Activated CD4-positive, alpha-beta T cell treated with anti-CD3 and anti-CD28 coated beads, Interleukin-2, amount 10 ng/mL, durations not matched to agents 24 days and 14 days (primary cell): ENCODE results near the gene TIMM29. TPM values are rescaled to one million over a fixed set of nuclear protein-coding genes. Genes with fewer than 3 reads are reported as not detected.
"Not testable (repeated sequence)": the region's sequence is repeated elsewhere in the genome, so short reads cannot be mapped to it uniquely, and the experiment has no call there.

Source experiments
- DNase-seq: peaks from one replicate; pipeline ENCODE4 v3.0.0; 2022
- H3K27ac Mint-ChIP-seq: one replicate; pipeline ENCODE4 v1.8.0; 2022; ENCODE audit warnings: mild to moderate bottlenecking, mixed read lengths
- H3K27me3 Mint-ChIP-seq: one replicate; pipeline ENCODE4 v1.8.0; 2022; ENCODE audit warnings: mixed read lengths
- H3K36me3 Mint-ChIP-seq: one replicate; pipeline ENCODE4 v1.8.0; 2022; ENCODE audit warnings: low read depth, mild to moderate bottlenecking, mixed read lengths
- H3K4me1 Mint-ChIP-seq: one replicate; pipeline ENCODE4 v1.8.0; 2021; ENCODE audit warnings: mixed read lengths
- H3K4me3 Mint-ChIP-seq: one replicate; pipeline ENCODE4 v1.8.0; 2022; ENCODE audit warnings: mild to moderate bottlenecking, moderate library complexity, mixed read lengths
- H3K9me3 Mint-ChIP-seq: one replicate; pipeline ENCODE4 v1.8.0; 2021; ENCODE audit warnings: mixed read lengths
- intact Hi-C: fragments of 100-400 bp; cut with micrococcal nuclease; formaldehyde crosslinking; loops from one replicate; pipeline ENCODE4 v1.15.1; 2023
- total RNA-seq: library from RNA; stranded (reverse); gene quantifications from 2 replicates; pipeline ENCODE4 v1.2.3, GENCODE V29; 2022

The TIMM29 gene
- total RNA-seq, 1 donor from 2014 or later: 18.4 TPM

- H3K36me3 Mint-ChIP-seq, H3K27me3 Mint-ChIP-seq, H3K27ac Mint-ChIP-seq, DNase-seq, H3K4me1 Mint-ChIP-seq, H3K9me3 Mint-ChIP-seq, H3K4me3 Mint-ChIP-seq: not testable (repeated sequence)
- intact Hi-C loops: loop anchor here (2.0 kb wide), 1 partner anchor 21 kb away; no protein-coding TSS in a partner anchor
These were observed 13.0 kb downstream of the TIMM29 start for GRCh38 chr19:10941649-10942048.

GRCh38 chr19:10943412-10943811 lies 14.8 kb downstream of the TIMM29 start:
- DNase-seq, H3K36me3 Mint-ChIP-seq, H3K9me3 Mint-ChIP-seq, H3K27ac Mint-ChIP-seq, H3K4me3 Mint-ChIP-seq, H3K27me3 Mint-ChIP-seq, H3K4me1 Mint-ChIP-seq: not testable (repeated sequence)
- intact Hi-C loops: loop anchor here (2.0 kb wide), 1 partner anchor 19 kb away; no protein-coding TSS in a partner anchor

GRCh38 chr19:10945264-10945663 lies 16.7 kb downstream of the TIMM29 start:
- Mint-ChIP-seq H3K27me3 (no peaks in the 10 kb centered on the region), H3K9me3 (no peaks in the 10 kb centered on the region), H3K4me1 (no peaks in the 10 kb centered on the region), H3K4me3 (no peak overlapping the region), H3K27ac (no peak overlapping the region), H3K36me3 (no peaks in the 10 kb centered on the region)
- intact Hi-C loops: no loop called here
- no peak for DNase-seq

- Mint-ChIP-seq H3K4me1 (no peaks in the 10 kb centered on the region), H3K27ac (no peak overlapping the region), H3K27me3 (no peaks in the 10 kb centered on the region), H3K36me3 (no peaks in the 10 kb centered on the region), H3K4me3 (no peak overlapping the region), H3K9me3 (no peaks in the 10 kb centered on the region)
- DNase-seq: no peak
- intact Hi-C loops: no loop called here
These were observed 18.5 kb downstream of the TIMM29 start for GRCh38 chr19:10946958-10947657.

- H3K36me3 Mint-ChIP-seq: no peaks in the 10 kb centered on the region
- intact Hi-C loops: no loop called here
- no peaks in the 10 kb centered on the region for H3K9me3 Mint-ChIP-seq
- no peaks in the 10 kb centered on the region for H3K27me3 Mint-ChIP-seq
- no peak overlapping the region for H3K4me3 Mint-ChIP-seq
- no peak overlapping the region for H3K27ac Mint-ChIP-seq
- H3K4me1 Mint-ChIP-seq: peaks cover 5% of the 10 kb centered on the region
- no peak for DNase-seq
These were observed 24.2 kb downstream of the TIMM29 start for GRCh38 chr19:10952809-10953208.

GRCh38 chr19:10959277-10959968 lies 30.8 kb downstream of the TIMM29 start:
- peaks cover 13% of the 10 kb centered on the region for H3K36me3 Mint-ChIP-seq
- H3K9me3 Mint-ChIP-seq, intact Hi-C loops, H3K27me3 Mint-ChIP-seq: not testable (repeated sequence)
- peak overlapping the region; percentile 93 for H3K27ac Mint-ChIP-seq
- peak overlapping the region; percentile 90 for H3K4me3 Mint-ChIP-seq
- peak; percentile 58 for DNase-seq
- peaks cover 36% of the 10 kb centered on the region for H3K4me1 Mint-ChIP-seq

- H3K9me3 Mint-ChIP-seq: no peaks in the 10 kb centered on the region
- intact Hi-C loops: loop anchor here (2.0 to 5.0 kb wide), 4 partner anchors 32 to 547 kb away; partner anchors contain the start of genes CARM1, TIMM29, YIPF2 and ZNF653
- peak; percentile 100 for DNase-seq
- H3K27ac Mint-ChIP-seq: peak within 1 kb of the TSS; percentile 93
- H3K36me3 Mint-ChIP-seq: peaks cover 15% of the 10 kb centered on the region
- H3K4me3 Mint-ChIP-seq: peak within 1 kb of the TSS; percentile 92
- H3K27me3 Mint-ChIP-seq: no peaks in the 10 kb centered on the region
- peaks cover 36% of the 10 kb centered on the region for H3K4me1 Mint-ChIP-seq
These were observed 31.9 kb downstream of the TIMM29 start, which contains the start of gene SMARCA4 for GRCh38 chr19:10960314-10961072. TSS of gene SMARCA4 (plus strand) at chr19:10961030. CDS start at chr19:10984152, 23,122 bp downstream.

- Mint-ChIP-seq H3K36me3 (peaks cover 17% of the 10 kb centered on the region), H3K4me3 (peak overlapping the region; percentile 92), H3K4me1 (peaks cover 36% of the 10 kb centered on the region), H3K27ac (peak overlapping the region; percentile 90), H3K9me3 (no peaks in the 10 kb centered on the region), H3K27me3 (no peaks in the 10 kb centered on the region)
- intact Hi-C loops: loop anchor here (2.0 to 5.0 kb wide), 4 partner anchors 32 to 546 kb away; partner anchors contain the start of genes CARM1, TIMM29, YIPF2 and ZNF653
- no peak for DNase-seq
These were observed 32.7 kb downstream of the TIMM29 start for GRCh38 chr19:10961073-10961860.

GRCh38 chr19:10962863-10963262 lies 34.3 kb downstream of the TIMM29 start:
- H3K4me3 Mint-ChIP-seq: peak overlapping the region; percentile 92
- H3K4me1 Mint-ChIP-seq: peaks cover 39% of the 10 kb centered on the region
- H3K27ac Mint-ChIP-seq: peak overlapping the region; percentile 39
- DNase-seq: peak; percentile 61
- H3K36me3 Mint-ChIP-seq: peaks cover 20% of the 10 kb centered on the region
- intact Hi-C loops: loop anchor here (2.0 to 5.0 kb wide), 3 partner anchors 20 to 544 kb away; partner anchors contain the start of genes CARM1 and ZNF653
- no peaks in the 10 kb centered on the region for H3K27me3 Mint-ChIP-seq
- H3K9me3 Mint-ChIP-seq: no peaks in the 10 kb centered on the region

GRCh38 chr19:10963865-10964264 lies 35.3 kb downstream of the TIMM29 start:
- Mint-ChIP-seq H3K9me3 (no peaks in the 10 kb centered on the region), H3K27ac (peak overlapping the region; percentile 74), H3K4me1 (peaks cover 45% of the 10 kb centered on the region), H3K36me3 (peaks cover 20% of the 10 kb centered on the region), H3K4me3 (peak overlapping the region; percentile 92), H3K27me3 (no peaks in the 10 kb centered on the region)
- DNase-seq: no peak
- intact Hi-C loops: loop anchor here (2.0 to 5.0 kb wide), 3 partner anchors 21 to 543 kb away; partner anchors contain the start of genes CARM1 and ZNF653

- Mint-ChIP-seq H3K27ac (no peak overlapping the region), H3K36me3 (peaks cover 23% of the 10 kb centered on the region), H3K9me3 (no peaks in the 10 kb centered on the region), H3K4me3 (no peak overlapping the region), H3K4me1 (peaks cover 46% of the 10 kb centered on the region), H3K27me3 (no peaks in the 10 kb centered on the region)
- no peak for DNase-seq
- intact Hi-C loops: loop anchor here (5.0 kb wide), 2 partner anchors 93 to 542 kb away; partner anchors contain the start of genes CARM1 and ZNF653
These were observed 36.3 kb downstream of the TIMM29 start for GRCh38 chr19:10964903-10965302.

- Mint-ChIP-seq H3K4me3 (no peak overlapping the region), H3K27me3 (no peaks in the 10 kb centered on the region), H3K36me3 (peaks cover 23% of the 10 kb centered on the region), H3K9me3 (no peaks in the 10 kb centered on the region), H3K4me1 (peaks cover 46% of the 10 kb centered on the region), H3K27ac (no peak overlapping the region)
- intact Hi-C loops: no loop called here
- DNase-seq: no peak
These were observed 36.8 kb downstream of the TIMM29 start for GRCh38 chr19:10965398-10965797.

- H3K9me3 Mint-ChIP-seq: no peaks in the 10 kb centered on the region
- intact Hi-C loops: no loop called here
- peaks cover 40% of the 10 kb centered on the region for H3K4me1 Mint-ChIP-seq
- peaks cover 16% of the 10 kb centered on the region for H3K36me3 Mint-ChIP-seq
- no peak overlapping the region for H3K27ac Mint-ChIP-seq
- no peaks in the 10 kb centered on the region for H3K27me3 Mint-ChIP-seq
- no peak overlapping the region for H3K4me3 Mint-ChIP-seq
- no peak for DNase-seq
These were observed 38.2 kb downstream of the TIMM29 start for GRCh38 chr19:10966809-10967208.
